Parathyroid adenoma (tissue), 2 donors: Measurements from ENCODE around the gene FUNDC2.

Experiments
- H2AFZ ChIP-seq: fragments of 300-600 bp; sonication (generic); one replicate; pipeline ENCODE4 v1.7.0; 2017; ENCODE audit warnings: antibody characterized with exemption, mild to moderate bottlenecking
- H3K27ac ChIP-seq: fragments of 300-600 bp; sonication (generic); one replicate; pipeline ENCODE4 v1.7.0; 2017
- H3K27me3 ChIP-seq: fragments of 300-600 bp; sonication (generic); one replicate; pipeline ENCODE4 v1.7.0; 2017; ENCODE audit warnings: low read length; ENCODE audit not compliant: control insufficient read depth, insufficient read depth
- H3K36me3 ChIP-seq: fragments of 300-600 bp; sonication (generic); one replicate; pipeline ENCODE4 v1.7.0; 2017; ENCODE audit warnings: low read length; ENCODE audit not compliant: control insufficient read depth, insufficient read depth
- H3K4me1 ChIP-seq: fragments of 300-600 bp; sonication (generic); one replicate; pipeline ENCODE4 v1.7.0; 2017; ENCODE audit warnings: control low read depth
- H3K4me2 ChIP-seq: fragments of 300-600 bp; sonication (generic); one replicate; pipeline ENCODE4 v1.7.0; 2017; ENCODE audit warnings: low read length
- H3K4me3 ChIP-seq: fragments of 300-600 bp; sonication (generic); one replicate; pipeline ENCODE4 v1.7.0; 2017; ENCODE audit warnings: low read depth, low read length
- H3K79me2 ChIP-seq: fragments of 300-600 bp; sonication (generic); one replicate; pipeline ENCODE4 v1.7.0; 2017; ENCODE audit warnings: control low read depth
- H3K9ac ChIP-seq: fragments of 300-600 bp; sonication (generic); one replicate; pipeline ENCODE4 v1.7.0; 2017; ENCODE audit warnings: mild to moderate bottlenecking
- H3K9me3 ChIP-seq: fragments of 300-600 bp; sonication (generic); one replicate; pipeline ENCODE4 v1.7.0; 2017; ENCODE audit warnings: low read length; ENCODE audit not compliant: control insufficient read depth
- CTCF ChIP-seq: fragments of 300-600 bp; sonication (generic); IDR thresholded peaks from one replicate; pipeline ENCODE4 v1.7.0; 2017; ENCODE audit warnings: antibody characterized with exemption, mild to moderate bottlenecking
- donor health status: primary hyperparathyroidism.

The FUNDC2 gene

GRCh38 chrX:155055494-155055893, 28.9 kb downstream of the FUNDC2 start:
- no peaks in the 10 kb centered on the region for H3K36me3 ChIP-seq
- TF ChIP-seq CTCF, result no peak

GRCh38 chrX:155056471-155056870, 29.8 kb downstream of the FUNDC2 start:
- H2AFZ ChIP-seq, result no peak overlapping the region
- no peak overlapping the region for H3K4me3 ChIP-seq
- no peaks in the 10 kb centered on the region for H3K4me1 ChIP-seq
- no peaks in the 10 kb centered on the region for H3K9me3 ChIP-seq
- no peak overlapping the region for H3K9ac ChIP-seq
- no peak overlapping the region for H3K4me2 ChIP-seq
- H3K27me3 ChIP-seq, result no peaks in the 10 kb centered on the region
- no peaks in the 10 kb centered on the region for H3K79me2 ChIP-seq
- H3K36me3 ChIP-seq, result no peaks in the 10 kb centered on the region
- H3K27ac ChIP-seq, result no peak overlapping the region
- TF ChIP-seq CTCF, result no peak

More at GRCh38 chrX:155055494-155055893, 28.9 kb downstream of the FUNDC2 start:
- no peak overlapping the region for H3K9ac ChIP-seq
- H3K79me2 ChIP-seq, result no peaks in the 10 kb centered on the region
- H3K9me3 ChIP-seq, result no peaks in the 10 kb centered on the region
- no peaks in the 10 kb centered on the region for H3K27me3 ChIP-seq
- H2AFZ ChIP-seq, result no peak overlapping the region
- no peak overlapping the region for H3K27ac ChIP-seq
- H3K4me2 ChIP-seq, result no peak overlapping the region
- no peaks in the 10 kb centered on the region for H3K4me1 ChIP-seq
- H3K4me3 ChIP-seq, result no peak overlapping the region

DNA sequence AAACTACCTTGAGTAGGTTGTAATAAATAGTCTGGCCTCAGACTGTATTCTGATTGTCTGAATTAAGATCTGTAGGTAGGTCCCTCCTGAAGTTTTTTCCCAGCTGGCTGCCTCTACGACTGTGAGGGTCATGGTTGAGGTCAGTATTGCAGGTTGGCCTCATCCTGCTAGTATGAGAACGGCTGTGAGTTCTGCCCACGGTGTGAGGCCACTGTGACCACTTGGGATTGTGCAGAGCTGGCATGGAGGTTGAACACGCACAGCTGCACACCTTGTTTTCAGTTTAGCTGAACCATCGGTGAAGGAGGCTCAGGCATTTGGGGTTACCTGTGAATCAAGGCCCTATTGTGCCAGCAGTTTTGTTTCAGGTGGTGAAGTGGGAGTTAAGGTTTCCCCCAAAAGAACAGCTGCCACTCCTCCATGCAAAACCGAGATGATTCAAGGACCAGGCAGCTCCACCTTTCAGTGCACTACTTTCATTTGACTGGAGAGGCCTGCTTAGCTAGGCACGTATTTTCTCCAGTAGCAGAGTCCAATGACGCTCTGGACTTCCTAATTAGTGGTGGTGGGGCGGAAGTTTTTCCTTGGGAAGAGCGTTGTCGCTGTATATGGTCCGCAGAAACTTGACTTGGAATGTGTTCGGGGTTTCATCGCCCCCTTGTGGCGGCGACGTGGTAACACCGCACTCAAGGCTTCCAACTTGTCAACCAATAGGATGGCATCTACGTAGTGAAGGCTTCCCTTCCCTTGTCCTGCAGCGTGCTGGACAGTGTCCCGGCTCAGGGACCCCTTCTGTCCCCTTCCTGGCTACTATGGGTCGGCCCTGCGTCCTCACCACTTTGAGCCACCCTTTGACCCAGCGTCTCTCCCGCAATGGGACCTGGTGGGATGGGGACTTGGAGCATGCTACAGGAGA, 30.5 kb downstream of the FUNDC2 start:
- peak; percentile 71 for TF ChIP-seq CTCF
- H3K9me3 ChIP-seq, result no peaks in the 10 kb centered on the region
- peak overlapping the region; percentile 23 for H2AFZ ChIP-seq
- no peak overlapping the region for H3K4me3 ChIP-seq
- no peaks in the 10 kb centered on the region for H3K4me1 ChIP-seq
- no peak overlapping the region for H3K27ac ChIP-seq
- no peaks in the 10 kb centered on the region for H3K27me3 ChIP-seq
- no peak overlapping the region for H3K4me2 ChIP-seq
- H3K9ac ChIP-seq, result no peak overlapping the region
- no peaks in the 10 kb centered on the region for H3K36me3 ChIP-seq
- no peaks in the 10 kb centered on the region for H3K79me2 ChIP-seq

GRCh38 chrX:155061760-155062159, 35.1 kb downstream of the FUNDC2 start:
- Histone ChIP-seq H3K4me1 (no peaks in the 10 kb centered on the region), H3K9me3 (no peaks in the 10 kb centered on the region), H3K4me3 (no peak overlapping the region), H3K4me2 (no peak overlapping the region), H3K27ac (no peak overlapping the region), H3K9ac (no peak overlapping the region), H2AFZ (no peak overlapping the region), H3K79me2 (no peaks in the 10 kb centered on the region), H3K36me3 (no peaks in the 10 kb centered on the region), H3K27me3 (no peaks in the 10 kb centered on the region)
- TF ChIP-seq CTCF, result no peak
